ENCODE data around the gene TDRD7.

The TDRD7 gene

DNA sequence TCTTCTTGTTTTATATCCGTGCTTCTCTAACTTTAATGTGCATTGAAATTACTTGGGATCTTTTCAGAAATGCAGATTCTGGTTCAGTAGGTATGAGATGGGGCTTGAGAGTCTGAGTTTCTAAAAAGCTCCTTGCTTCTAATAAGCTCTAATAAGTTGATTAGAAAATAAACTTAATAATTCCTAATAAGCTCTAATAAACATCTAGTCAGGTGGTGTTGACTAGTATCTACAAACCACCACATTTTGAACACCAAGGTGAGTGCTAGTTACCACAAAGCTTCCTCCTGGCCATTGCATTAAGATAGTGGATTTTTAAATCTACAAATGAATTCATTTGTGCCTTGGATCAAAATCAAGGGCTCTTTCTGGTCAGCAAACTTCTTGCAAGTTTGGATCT, 94.9 kb downstream of the TDRD7 start:
- TF ChIP-seq, protein P1, sequence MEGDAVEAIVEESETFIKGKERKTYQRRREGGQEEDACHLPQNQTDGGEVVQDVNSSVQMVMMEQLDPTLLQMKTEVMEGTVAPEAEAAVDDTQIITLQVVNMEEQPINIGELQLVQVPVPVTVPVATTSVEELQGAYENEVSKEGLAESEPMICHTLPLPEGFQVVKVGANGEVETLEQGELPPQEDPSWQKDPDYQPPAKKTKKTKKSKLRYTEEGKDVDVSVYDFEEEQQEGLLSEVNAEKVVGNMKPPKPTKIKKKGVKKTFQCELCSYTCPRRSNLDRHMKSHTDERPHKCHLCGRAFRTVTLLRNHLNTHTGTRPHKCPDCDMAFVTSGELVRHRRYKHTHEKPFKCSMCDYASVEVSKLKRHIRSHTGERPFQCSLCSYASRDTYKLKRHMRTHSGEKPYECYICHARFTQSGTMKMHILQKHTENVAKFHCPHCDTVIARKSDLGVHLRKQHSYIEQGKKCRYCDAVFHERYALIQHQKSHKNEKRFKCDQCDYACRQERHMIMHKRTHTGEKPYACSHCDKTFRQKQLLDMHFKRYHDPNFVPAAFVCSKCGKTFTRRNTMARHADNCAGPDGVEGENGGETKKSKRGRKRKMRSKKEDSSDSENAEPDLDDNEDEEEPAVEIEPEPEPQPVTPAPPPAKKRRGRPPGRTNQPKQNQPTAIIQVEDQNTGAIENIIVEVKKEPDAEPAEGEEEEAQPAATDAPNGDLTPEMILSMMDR (IDR thresholded peaks at IDR 0.05; ENCODE audit: low read depth, low read length): no peak
- DNase-seq (ENCODE audit: extremely low read depth, low read depth): no peak

DNA sequence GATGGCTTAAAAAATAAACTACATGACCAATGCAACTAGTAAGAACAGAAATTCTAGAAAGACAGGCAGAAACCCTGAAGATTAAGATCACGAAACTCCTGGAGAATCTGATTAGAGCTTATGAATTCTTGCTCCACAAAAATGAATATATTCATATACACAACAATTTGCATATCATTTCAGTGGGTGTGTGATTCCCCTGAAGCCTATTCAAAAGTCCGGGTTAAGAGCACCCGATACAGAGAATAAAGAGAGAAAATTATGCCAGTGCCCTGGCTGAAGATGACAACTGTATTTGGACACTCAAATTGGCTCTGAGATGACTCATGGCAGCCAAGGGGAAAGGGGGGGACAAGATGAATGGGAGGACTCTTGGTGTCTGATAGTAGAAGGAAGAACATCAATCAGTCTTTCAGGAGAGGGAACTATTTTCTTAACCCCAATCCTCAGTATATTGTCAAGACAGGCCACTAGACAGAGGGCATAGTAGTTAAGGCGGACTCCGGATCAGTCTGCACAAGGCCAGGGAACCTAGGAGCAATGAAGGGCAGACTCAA, 95.6 kb downstream of the TDRD7 start:
- no peak for DNase-seq (ENCODE audit: extremely low read depth, low read depth)
- TF ChIP-seq, protein P1 (IDR thresholded peaks at IDR 0.05; ENCODE audit: low read depth, low read length): no peak

DNA sequence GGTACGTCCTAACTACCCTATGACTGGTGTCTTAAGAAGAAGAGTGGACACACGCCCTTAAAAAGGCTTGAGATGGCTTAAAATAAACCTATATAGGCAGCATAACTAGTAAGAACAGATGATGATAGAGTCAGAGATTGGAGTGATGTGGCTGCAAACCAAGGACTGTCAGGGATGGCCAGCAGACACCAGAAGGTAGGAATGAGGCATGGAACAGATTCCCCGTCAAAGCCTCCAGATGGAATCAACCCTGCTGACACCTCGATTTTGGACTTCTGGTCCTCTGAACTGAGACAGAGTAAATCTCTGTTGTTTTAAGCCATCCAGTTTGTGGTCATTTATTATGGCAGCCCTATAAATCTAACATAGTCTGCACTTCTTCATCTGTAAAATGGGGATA, 97.0 kb downstream of the TDRD7 start:
- no peak for DNase-seq (ENCODE audit: extremely low read depth, low read depth)
- TF ChIP-seq, protein P1 (IDR thresholded peaks at IDR 0.05; ENCODE audit: low read depth, low read length): no peak

DNA sequence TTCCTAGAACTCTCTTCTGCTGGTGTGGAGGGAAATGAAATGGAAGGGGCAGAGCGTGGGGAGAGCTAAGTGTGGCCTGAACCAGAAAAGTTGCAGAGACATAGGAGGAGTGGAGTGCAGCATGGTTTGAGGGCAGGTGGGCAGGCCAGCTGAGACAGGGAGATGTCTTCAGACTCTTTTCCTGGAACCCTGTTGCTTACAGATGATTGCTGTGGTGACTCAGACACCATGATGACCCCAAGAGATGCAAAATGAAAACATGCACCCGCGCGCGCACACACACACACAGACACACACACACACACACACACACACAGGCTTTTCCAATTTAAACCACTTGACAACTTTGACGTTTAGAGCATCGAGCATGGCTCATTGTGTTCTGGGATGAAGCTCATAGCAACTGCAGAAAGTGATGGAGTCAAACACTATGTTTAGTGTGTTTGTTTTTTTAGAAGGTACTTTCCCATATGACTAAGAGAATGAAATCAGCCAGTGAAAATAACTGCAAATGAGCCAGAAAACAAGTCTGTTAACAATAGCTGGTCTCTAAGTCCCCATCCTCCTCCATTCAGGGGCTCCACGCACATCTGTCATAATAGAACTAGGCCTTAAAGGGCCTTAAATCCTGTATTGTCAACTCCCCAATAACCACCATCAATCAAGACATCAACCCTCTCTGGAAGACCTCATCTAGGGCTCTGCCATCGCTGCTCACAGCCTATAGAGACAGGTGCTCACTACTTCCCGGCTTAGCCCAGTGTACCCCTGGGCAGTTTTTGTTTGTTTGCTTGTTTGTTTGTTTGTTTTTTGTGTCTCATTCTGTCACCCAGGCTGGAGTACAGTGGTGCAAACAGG, 99.1 kb downstream of the TDRD7 start:
- TF ChIP-seq, protein P1 (IDR thresholded peaks at IDR 0.05; ENCODE audit: low read depth, low read length): no peak
- DNase-seq (ENCODE audit: extremely low read depth, low read depth): peak; percentile 38

DNA sequence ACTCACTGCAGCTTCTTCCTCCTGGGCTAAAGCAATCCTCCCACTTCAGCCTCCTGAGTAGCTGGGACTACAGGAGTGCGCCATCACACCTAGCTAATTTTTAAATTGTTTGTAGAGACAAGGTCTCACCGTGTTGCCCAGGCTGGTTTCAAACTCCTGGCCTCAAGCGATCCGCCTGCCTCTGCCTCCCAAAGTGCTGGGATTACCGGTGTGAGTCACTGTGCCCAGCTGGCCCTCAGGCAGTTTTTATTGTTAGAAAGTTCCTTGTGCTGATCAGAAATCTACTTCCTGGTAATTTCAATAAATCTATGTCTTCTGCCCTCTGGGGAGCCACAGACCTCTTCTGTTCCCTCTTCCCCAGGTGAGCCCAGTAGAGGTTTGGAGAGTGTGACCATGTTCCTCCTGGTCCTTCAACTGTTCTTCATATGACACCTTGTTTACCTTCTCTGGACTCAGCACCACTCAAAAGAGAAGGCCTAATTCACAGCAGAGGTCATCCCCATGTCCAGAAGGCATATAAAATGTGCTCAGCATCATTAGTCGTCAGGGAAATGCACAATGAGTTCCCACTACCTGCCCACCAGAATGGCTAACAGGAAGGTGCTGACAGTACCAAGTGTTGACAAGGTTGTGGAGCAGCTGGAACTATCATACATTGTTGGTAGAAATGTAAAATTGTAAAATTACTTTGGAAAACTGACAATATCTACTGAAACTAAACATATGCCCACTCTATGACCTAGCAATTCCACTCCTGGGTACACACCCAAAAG, 99.9 kb downstream of the TDRD7 start:
- DNase-seq (ENCODE audit: extremely low read depth, low read depth): no peak
- TF ChIP-seq, protein P1 (IDR thresholded peaks at IDR 0.05; ENCODE audit: low read depth, low read length): no peak

DNA sequence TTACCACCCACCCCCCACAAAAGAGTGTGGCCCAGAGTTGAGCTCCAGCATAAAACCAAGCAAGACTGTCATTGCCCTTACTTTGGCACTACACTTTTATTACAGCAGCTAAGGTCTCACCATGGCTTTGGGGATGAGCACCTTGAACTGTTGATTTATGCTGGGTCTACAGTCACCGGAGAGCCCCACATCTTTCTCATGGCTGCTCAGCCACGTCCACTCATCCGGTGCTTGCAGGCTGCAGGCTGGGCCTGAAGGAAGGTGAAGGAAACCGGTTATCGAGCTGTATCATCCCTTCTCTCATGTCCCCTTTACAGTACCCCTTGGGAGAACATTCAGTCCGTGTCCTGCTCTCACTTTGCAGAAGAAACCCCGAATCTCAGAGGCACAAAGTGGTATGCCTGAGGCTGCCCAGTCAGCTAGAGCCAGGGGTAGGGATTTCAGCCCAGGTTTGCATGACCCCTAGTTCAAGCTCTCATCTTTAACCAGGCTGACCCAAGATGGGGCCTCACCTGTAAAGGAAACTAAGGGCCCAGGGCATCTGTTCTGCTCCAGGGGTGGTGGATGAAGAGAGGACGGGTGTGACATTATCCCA, 101.2 kb downstream of the TDRD7 start:
- TF ChIP-seq, protein P1 (IDR thresholded peaks at IDR 0.05; ENCODE audit: low read depth, low read length): no peak
- no peak for DNase-seq (ENCODE audit: extremely low read depth, low read depth)

Data from AG09319 (cell line).